H1 (cell line): Measurements from ENCODE around the gene PYGL. TPM values are rescaled to one million over a fixed set of nuclear protein-coding genes. Genes with fewer than 3 reads are reported as not detected.

Experiments used
- CTCF ChIA-PET: fragments of 300-600 bp; sonication (Branson Sonifier 250); formaldehyde crosslinking; loops from one replicate; lab custom pipeline; 2021; ENCODE audit not compliant: partially characterized antibody; lab: Charles Lee
- POLR2A ChIA-PET: fragments of 300-600 bp; sonication (Branson Sonifier 250); formaldehyde crosslinking; loops from one replicate; lab custom pipeline; 2021; ENCODE audit warnings: inconsistent platforms; ENCODE audit not compliant: partially characterized antibody; lab: Charles Lee
- DNase-seq, 2 experiments: peaks; one replicate each; pipeline versions ENCODE4 v3.0.0 to v3.0.0-alpha.2; 2010 to 2022; ENCODE audit warnings: low spot score in 2 of 2, low read depth in 1 of 2, mixed read lengths in 1 of 2
- FAIRE-seq: peaks from 2 replicates; lab custom pipeline; 2011; peaks lifted over from hg19 to GRCh38; lab: Jason Lieb, UNC
- H2AFZ ChIP-seq: 2 replicates; pipeline ENCODE4 v1.8.1; 2012; ENCODE audit warnings: low read length, inconsistent platforms
- H2AK5ac ChIP-seq: 2 replicates; pipeline ENCODE4 v1.6.1; 2013; ENCODE audit warnings: low read depth, low read length
- H2BK120ac ChIP-seq: replicated peaks from 2 replicates; pipeline ENCODE3; 2013; ENCODE audit warnings: low read depth, low read length, inconsistent platforms
- H2BK12ac ChIP-seq: 2 replicates; pipeline ENCODE4 v1.6.1; 2013; ENCODE audit warnings: low read depth, low read length
- H2BK15ac ChIP-seq: 2 replicates; pipeline ENCODE4 v1.6.1; 2013; ENCODE audit warnings: low read length
- H2BK20ac ChIP-seq: 2 replicates; pipeline ENCODE4 v1.6.1; 2013; ENCODE audit warnings: low read length
- H2BK5ac ChIP-seq: 2 replicates; pipeline ENCODE4 v1.6.1; 2013; ENCODE audit warnings: low read depth, low read length
- H3K14ac ChIP-seq: 2 replicates; pipeline ENCODE4 v1.6.1; 2013; ENCODE audit warnings: inconsistent platforms; ENCODE audit not compliant: insufficient read length
- H3K18ac ChIP-seq: 2 replicates; pipeline ENCODE4 v1.6.1; 2013; ENCODE audit warnings: low read length; ENCODE audit errors: extremely low read depth
- H3K23ac ChIP-seq: 2 replicates; pipeline ENCODE4 v1.6.1; 2013; ENCODE audit warnings: inconsistent platforms; ENCODE audit not compliant: insufficient read length
- H3K23me2 ChIP-seq: 2 replicates; pipeline ENCODE4 v1.6.1; 2013; ENCODE audit warnings: low read depth, low read length
- H3K27ac ChIP-seq: 2 replicates; pipeline ENCODE4 v1.6.1; 2011; ENCODE audit warnings: low read depth, low read length, inconsistent platforms
- H3K27me3 ChIP-seq, 4 experiments: replicated peaks in 1 of 4; 1 replicate in 1 of 4; 2 replicates in 3 of 4; pipeline versions ENCODE4 v1.6.1 to v1.8.1; 2011 to 2013; ENCODE audit warnings: low read length in 3 of 4, mild to moderate bottlenecking in 3 of 4, inconsistent platforms in 2 of 4, mixed read lengths in 2 of 4, moderate library complexity in 1 of 4; ENCODE audit not compliant: control insufficient read depth in 3 of 4, insufficient read depth in 3 of 4; ENCODE audit errors: extremely low read depth in 1 of 4
- H3K36me3 ChIP-seq, 4 experiments: 2 replicates each; pipeline versions ENCODE4 v1.6.1 to v1.8.1; 2011 to 2013; ENCODE audit warnings: mild to moderate bottlenecking in 4 of 4, low read length in 3 of 4, moderate library complexity in 2 of 4, control low read depth in 1 of 4, inconsistent platforms in 1 of 4; ENCODE audit not compliant: insufficient read depth in 4 of 4, control insufficient read depth in 2 of 4
- H3K4ac ChIP-seq: replicated peaks from 2 replicates; pipeline ENCODE3; 2013; ENCODE audit warnings: low read length, low read depth, mixed read lengths, inconsistent platforms; ENCODE audit not compliant: insufficient read length
- H3K4me1 ChIP-seq, 4 experiments: replicated peaks in 1 of 4; 1 replicate in 1 of 4; 2 replicates in 3 of 4; pipeline versions ENCODE4 v1.6.1 to v1.8.1; 2011 to 2013; ENCODE audit warnings: low read length in 3 of 4, inconsistent platforms in 2 of 4, mixed read lengths in 1 of 4; ENCODE audit not compliant: insufficient read depth in 4 of 4, control insufficient read depth in 3 of 4
- H3K4me2 ChIP-seq, 2 experiments: 2 replicates each; pipeline versions ENCODE4 v1.6.1 to v1.8.1; 2011 to 2013; ENCODE audit warnings: low read depth in 2 of 2, low read length in 2 of 2, control low read depth in 1 of 2, inconsistent platforms in 1 of 2, mild to moderate bottlenecking in 1 of 2; ENCODE audit not compliant: insufficient read depth in 1 of 2
- H3K4me3 ChIP-seq, 4 experiments: fragments of 200-600, 300-600 bp in 1 of 4; sonication (generic), shearing (Covaris generic), sonication (Bioruptor Twin) in 1 of 4; 2 replicates each; pipeline versions ENCODE4 v1.5.1 to v1.8.1; 2011 to 2016; ENCODE audit warnings: low read length in 4 of 4, low read depth in 3 of 4, control low read depth in 2 of 4, inconsistent platforms in 2 of 4, mild to moderate bottlenecking in 2 of 4, mixed read lengths in 1 of 4, moderate library complexity in 1 of 4; ENCODE audit not compliant: insufficient read depth in 2 of 4; ENCODE audit errors: extremely low read depth in 1 of 4
- H3K56ac ChIP-seq: replicated peaks from 2 replicates; pipeline ENCODE3; 2013; ENCODE audit warnings: low read depth, mild to moderate bottlenecking, mixed read lengths, low read length, inconsistent platforms; ENCODE audit not compliant: insufficient read length
- H3K79me1 ChIP-seq: 2 replicates; pipeline ENCODE4 v1.6.1; 2013; ENCODE audit warnings: low read depth, low read length, control low read depth
- H3K79me2 ChIP-seq, 2 experiments: 2 replicates each; pipeline versions ENCODE4 v1.6.1 to v1.8.1; 2012 to 2013; ENCODE audit warnings: low read length in 2 of 2, mild to moderate bottlenecking in 2 of 2, inconsistent platforms in 1 of 2; ENCODE audit not compliant: insufficient read depth in 2 of 2, control insufficient read depth in 1 of 2
- H3K9ac ChIP-seq, 4 experiments: replicated peaks in 1 of 4; 1 replicate in 1 of 4; 2 replicates in 3 of 4; pipeline versions ENCODE4 v1.6.1 to v1.8.1; 2011 to 2013; ENCODE audit warnings: low read depth in 3 of 4, low read length in 3 of 4, control low read depth in 2 of 4, mild to moderate bottlenecking in 2 of 4, moderate library complexity in 2 of 4, inconsistent platforms in 1 of 4; ENCODE audit errors: extremely low read depth in 1 of 4
- H3K9me3 ChIP-seq, 2 experiments: 2 replicates each; pipeline versions ENCODE4 v1.6.1 to v1.8.1; 2012 to 2013; ENCODE audit warnings: mild to moderate bottlenecking in 2 of 2, moderate library complexity in 2 of 2, control low read depth in 1 of 2, inconsistent platforms in 1 of 2, low read depth in 1 of 2, low read length in 1 of 2, mixed read lengths in 1 of 2; ENCODE audit not compliant: insufficient read depth in 2 of 2
- H4K20me1 ChIP-seq, 2 experiments: replicated peaks in 1 of 2; 2 replicates each; pipeline versions ENCODE3 to v1.8.1; 2011 to 2013; ENCODE audit warnings: inconsistent platforms in 2 of 2, low read length in 2 of 2, mild to moderate bottlenecking in 1 of 2; ENCODE audit not compliant: insufficient read depth in 2 of 2, control insufficient read depth in 1 of 2
- H4K5ac ChIP-seq: 2 replicates; pipeline ENCODE4 v1.6.1; 2013; ENCODE audit warnings: low read length, low read depth, mixed read lengths, inconsistent platforms; ENCODE audit not compliant: insufficient read length
- H4K8ac ChIP-seq: 2 replicates; pipeline ENCODE4 v1.8.0; 2013; ENCODE audit warnings: mild to moderate bottlenecking, moderate library complexity, low read length, inconsistent platforms; ENCODE audit not compliant: insufficient read depth; ENCODE audit errors: extremely low read depth
- H4K91ac ChIP-seq: replicated peaks from 2 replicates; pipeline ENCODE3; 2013; ENCODE audit warnings: low read length, mixed read lengths, inconsistent platforms; ENCODE audit not compliant: insufficient read length
- BACH1 ChIP-seq: IDR thresholded peaks from 2 replicates; pipeline ENCODE4 v1.6.1; 2012; ENCODE audit warnings: low read length, improper control_type of control experiment
- CBX5 ChIP-seq: fragments of 300-800, 300-1000 bp; sonication (generic); IDR thresholded peaks from 2 replicates; pipeline ENCODE4 v1.7.1; 2016; ENCODE audit warnings: antibody characterized with exemption, low read length, low read depth
- CHD1 ChIP-seq: IDR thresholded peaks from 2 replicates; pipeline ENCODE4 v1.6.1; 2012; ENCODE audit warnings: low read depth, low read length, improper control_type of control experiment
- CHD2 ChIP-seq: IDR thresholded peaks from 2 replicates; pipeline ENCODE4 v1.6.1; 2012; ENCODE audit warnings: low read length, improper control_type of control experiment
- CREB1 ChIP-seq: IDR thresholded peaks from 2 replicates; pipeline ENCODE4 v1.6.1; 2012; ENCODE audit warnings: inconsistent platforms
- GTF2F1 ChIP-seq: IDR thresholded peaks from 2 replicates; pipeline ENCODE4 v1.6.1; 2012; ENCODE audit warnings: low read depth, low read length, improper control_type of control experiment, borderline replicate concordance
- JUN ChIP-seq: IDR thresholded peaks from 2 replicates; pipeline ENCODE4 v1.6.1; 2011; ENCODE audit warnings: low read depth, mild to moderate bottlenecking, improper control_type of control experiment, low read length
- JUND ChIP-seq: IDR thresholded peaks from 2 replicates; pipeline ENCODE4 v1.6.1; 2011; ENCODE audit warnings: mild to moderate bottlenecking, improper control_type of control experiment, low read length
- RXRA ChIP-seq: IDR thresholded peaks from 2 replicates; pipeline ENCODE4 v1.6.1; 2011; ENCODE audit warnings: low read depth, mild to moderate bottlenecking, low read length, moderate library complexity; ENCODE audit not compliant: insufficient read depth
- SP4 ChIP-seq: IDR thresholded peaks from 2 replicates; pipeline ENCODE4 v1.6.1; 2012; ENCODE audit warnings: low read length, inconsistent platforms
- ZNF274 ChIP-seq: IDR thresholded peaks from 2 replicates; pipeline ENCODE4 v1.7.0; 2012; ENCODE audit warnings: low read length, borderline replicate concordance; ENCODE audit errors: extremely low read depth
- WGBS, 2 experiments: shearing (Covaris generic) in 1 of 2; methylation state at CpG; one replicate each; pipeline versions ENCODE4 v1.1.6 to v1.1.7; 2013 to 2015; ENCODE audit warnings: low lambda C conversion rate in 2 of 2, mixed read lengths in 2 of 2, inconsistent platforms in 1 of 2, low coverage in 1 of 2, missing lambda C conversion rate in 1 of 2; ENCODE audit not compliant: insufficient replicate concordance in 2 of 2, insufficient coverage in 1 of 2, insufficient read length in 1 of 2; ENCODE audit errors: extremely low coverage in 1 of 2, missing lambda C conversion rate in 1 of 2; 5-methylcytosine and 5-hydroxymethylcytosine counted together
- polyA plus RNA-seq, 7 experiments: library from polyadenylated mRNA; depleted of rRNA in 3 of 7; stranded (reverse) in 5 of 7; unstranded in 2 of 7; fragments of >200 nt in 5 of 7; fragments of 200-250 nt in 2 of 7; gene quantifications; 1 replicate in 5 of 7; 2 replicates in 1 of 7; 4 replicates in 1 of 7; pipeline versions ENCODE4 v1.2.1 to v1.2.3, GENCODE V29; 2011 to 2013; ENCODE audit warnings: missing spikeins in 2 of 7, mixed read lengths in 2 of 7
- total RNA-seq: library from RNA; stranded (reverse); fragmentation: NEBNext Ultra II Directional; extraction: Animal tissue kit (Norgen Biotek cat#: 25700); gene quantifications from 2 replicates; pipeline ENCODE4 v1.2.1, GENCODE V29; 2021
- TF ChIP-seq, protein P1 (sequence below): IDR thresholded peaks from 2 replicates; pipeline ENCODE4 v1.6.1; 2012; ENCODE audit warnings: low read length, inconsistent platforms

Gene PYGL
- total and polyA plus RNA-seq, 2 of the 8 experiments (the other 6 are each of a cell fraction or from before 2014, with no cell fraction given): 26.1 to 50.5 TPM

DNA sequence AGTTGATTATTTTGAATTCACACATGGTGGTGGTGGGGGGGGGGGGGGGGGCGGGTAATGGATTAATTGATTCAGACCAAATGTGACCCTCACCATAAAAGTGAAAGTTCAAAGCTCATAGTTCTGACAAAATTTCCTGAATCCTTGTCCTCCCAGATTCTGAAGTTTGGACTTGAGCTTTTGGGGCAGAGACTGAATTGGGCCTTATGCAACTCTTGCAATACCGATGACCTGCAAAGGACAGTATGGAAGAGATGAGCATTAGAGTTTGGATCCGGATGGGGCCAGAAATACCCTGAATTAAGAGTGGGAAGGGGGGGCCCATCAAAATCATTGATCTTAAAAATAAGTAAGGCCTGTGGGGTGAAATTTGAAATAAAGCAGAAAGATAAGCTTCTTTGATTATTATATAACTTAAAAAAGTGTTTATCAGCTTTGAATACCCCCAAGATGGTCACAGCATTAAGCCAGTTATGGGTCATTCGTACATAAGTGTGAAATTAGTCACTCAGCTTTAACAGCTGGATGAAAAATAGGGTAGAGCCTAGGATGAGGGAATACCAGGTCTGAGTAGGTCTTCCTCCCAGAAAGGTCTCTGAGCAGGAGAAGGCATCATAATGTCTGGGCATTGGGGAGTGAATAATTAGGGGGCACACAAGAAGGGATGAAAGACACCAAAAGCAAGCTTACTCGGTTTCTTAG is 2.1 kb upstream of the PYGL start:
- Histone ChIP-seq H4K20me1 (no peaks in the 10 kb centered on the region), H3K9ac (no peak overlapping the region), H2AK5ac (no peak overlapping the region), H3K18ac (no peak overlapping the region), H3K56ac (no peak overlapping the region), H3K23me2 (peaks cover 18% of the 10 kb centered on the region), H4K8ac (no peak overlapping the region), H2BK12ac (no peak overlapping the region), H4K91ac (peak overlapping the region; percentile 37), H3K9me3 (peaks cover 0 to 2% of the 10 kb centered on the region in 2 experiments; a peak in 1 of 4 replicates), H2BK20ac (no peak overlapping the region), H2BK15ac (no peak overlapping the region), H3K79me2 (no peaks in the 10 kb centered on the region), H3K27me3 (0 out of 7 replicates have a peak, but pooled peaks cover 0 to 2% (median 0%) of the 10 kb centered on the region in 4 experiments), H3K27ac (no peak overlapping the region), H3K36me3 (no peaks in the 10 kb centered on the region), H4K5ac (no peak overlapping the region), H2BK5ac (no peak overlapping the region), H2BK120ac (no peak overlapping the region), H3K79me1 (peaks cover 2% of the 10 kb centered on the region; the same call in 1 of the 2 replicates), H3K4me3 (no peak overlapping the region), H3K4me2 (no peak overlapping the region), H3K4ac (no peak overlapping the region), H3K4me1 (peaks cover 0 to 4% (median 1%) of the 10 kb centered on the region in 4 experiments; a peak in 4 of 7 replicates), H3K14ac (no peak overlapping the region), H3K23ac (no peak overlapping the region), H2AFZ (no peak overlapping the region)
- FAIRE-seq: no peak
- no peak for DNase-seq
- ChIA-PET CTCF (interaction anchor here (1.2 to 1.8 kb wide), 3 partner anchors 9 to 21 kb away, joined by 3 to 10 read pairs (median 4); no protein-coding TSS in a partner anchor), POLR2A (no interaction called here)
- 86% methylated on average over 5 of the region's 5 CpGs; no CpG with 5 or more reads in 1 of the 2 experiments for WGBS, 2 experiments
- TF ChIP-seq, protein P1, sequence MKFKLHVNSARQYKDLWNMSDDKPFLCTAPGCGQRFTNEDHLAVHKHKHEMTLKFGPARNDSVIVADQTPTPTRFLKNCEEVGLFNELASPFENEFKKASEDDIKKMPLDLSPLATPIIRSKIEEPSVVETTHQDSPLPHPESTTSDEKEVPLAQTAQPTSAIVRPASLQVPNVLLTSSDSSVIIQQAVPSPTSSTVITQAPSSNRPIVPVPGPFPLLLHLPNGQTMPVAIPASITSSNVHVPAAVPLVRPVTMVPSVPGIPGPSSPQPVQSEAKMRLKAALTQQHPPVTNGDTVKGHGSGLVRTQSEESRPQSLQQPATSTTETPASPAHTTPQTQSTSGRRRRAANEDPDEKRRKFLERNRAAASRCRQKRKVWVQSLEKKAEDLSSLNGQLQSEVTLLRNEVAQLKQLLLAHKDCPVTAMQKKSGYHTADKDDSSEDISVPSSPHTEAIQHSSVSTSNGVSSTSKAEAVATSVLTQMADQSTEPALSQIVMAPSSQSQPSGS: no peak
- no peak for TF ChIP-seq GTF2F1
- TF ChIP-seq JUND: no peak
- TF ChIP-seq ZNF274: no peak
- TF ChIP-seq RXRA: no peak
- no peak for TF ChIP-seq BACH1
- no peak for TF ChIP-seq SP4
- TF ChIP-seq CHD1: no peak
- no peak for TF ChIP-seq CBX5
- no peak for TF ChIP-seq CREB1
- no peak for TF ChIP-seq JUN
- no peak for TF ChIP-seq CHD2
